ENCODE results near the gene ARMH3.

The ARMH3 gene

DNA sequence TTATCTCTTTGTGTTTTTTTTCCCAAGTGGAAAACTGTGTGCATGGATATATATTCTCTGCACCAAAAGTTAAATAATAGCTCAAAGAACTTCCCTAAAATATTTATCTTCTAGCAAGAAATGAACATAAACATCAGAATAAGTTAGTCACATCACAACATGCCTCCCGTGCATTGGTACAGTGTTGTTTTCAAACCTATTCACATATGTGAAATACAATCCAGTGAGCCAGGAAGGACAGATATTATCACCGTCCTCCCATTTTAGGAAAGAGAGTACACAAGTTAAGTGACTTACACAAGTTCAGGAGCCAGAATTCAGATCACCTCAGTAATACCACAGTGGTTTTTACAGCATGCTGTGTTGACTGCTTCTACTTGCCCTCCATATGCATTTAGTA is 22.2 kb downstream of the ARMH3 start:
- in situ Hi-C loops (cut with HindIII; ENCODE audit: low pct_ligation_motif_present, low sequenced_read_pairs), result no loop called here
- TF ChIP-seq, protein P1, sequence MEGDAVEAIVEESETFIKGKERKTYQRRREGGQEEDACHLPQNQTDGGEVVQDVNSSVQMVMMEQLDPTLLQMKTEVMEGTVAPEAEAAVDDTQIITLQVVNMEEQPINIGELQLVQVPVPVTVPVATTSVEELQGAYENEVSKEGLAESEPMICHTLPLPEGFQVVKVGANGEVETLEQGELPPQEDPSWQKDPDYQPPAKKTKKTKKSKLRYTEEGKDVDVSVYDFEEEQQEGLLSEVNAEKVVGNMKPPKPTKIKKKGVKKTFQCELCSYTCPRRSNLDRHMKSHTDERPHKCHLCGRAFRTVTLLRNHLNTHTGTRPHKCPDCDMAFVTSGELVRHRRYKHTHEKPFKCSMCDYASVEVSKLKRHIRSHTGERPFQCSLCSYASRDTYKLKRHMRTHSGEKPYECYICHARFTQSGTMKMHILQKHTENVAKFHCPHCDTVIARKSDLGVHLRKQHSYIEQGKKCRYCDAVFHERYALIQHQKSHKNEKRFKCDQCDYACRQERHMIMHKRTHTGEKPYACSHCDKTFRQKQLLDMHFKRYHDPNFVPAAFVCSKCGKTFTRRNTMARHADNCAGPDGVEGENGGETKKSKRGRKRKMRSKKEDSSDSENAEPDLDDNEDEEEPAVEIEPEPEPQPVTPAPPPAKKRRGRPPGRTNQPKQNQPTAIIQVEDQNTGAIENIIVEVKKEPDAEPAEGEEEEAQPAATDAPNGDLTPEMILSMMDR (IDR thresholded peaks at IDR 0.05; ENCODE audit: low read depth, low read length, missing control alignments), result no peak
- Histone ChIP-seq H3K27me3 (replicated peaks) (no peaks in the 10 kb centered on the region), H3K4me3 (ENCODE audit: low read depth, low read length) (no peak overlapping the region), H3K27ac (no peak overlapping the region), H3K36me3 (replicated peaks) (peaks cover 3% of the 10 kb centered on the region)
- DNase-seq, result no peak

DNA sequence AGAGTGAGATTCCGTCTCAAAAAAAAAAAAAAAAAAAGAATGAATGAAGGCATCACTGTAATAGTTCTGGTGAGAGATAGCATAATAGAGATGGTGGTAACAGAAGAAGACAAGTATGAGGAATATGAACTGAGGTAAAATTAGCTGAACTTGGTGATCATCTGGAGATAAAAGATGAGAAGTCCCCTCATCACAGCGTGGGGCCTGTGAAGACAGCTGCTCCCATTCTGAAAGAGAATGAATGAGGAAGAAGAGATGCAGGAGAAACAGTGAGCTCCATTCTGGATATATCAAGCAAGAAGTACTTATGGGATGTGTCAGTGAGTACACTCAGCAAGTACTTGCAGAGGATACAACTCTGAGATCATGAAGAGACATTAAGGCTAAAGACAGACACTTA is 28.7 kb downstream of the ARMH3 start:
- no peak for DNase-seq
- TF ChIP-seq, protein P1 (IDR thresholded peaks at IDR 0.05; ENCODE audit: low read depth, low read length, missing control alignments), result no peak
- no peak overlapping the region for H3K4me3 ChIP-seq (ENCODE audit: low read depth, low read length)
- H3K36me3 ChIP-seq (replicated peaks), result peaks cover 3% of the 10 kb centered on the region
- no peak overlapping the region for H3K27ac ChIP-seq
- in situ Hi-C loops (cut with HindIII; ENCODE audit: low pct_ligation_motif_present, low sequenced_read_pairs), result no loop called here
- H3K27me3 ChIP-seq (replicated peaks), result no peaks in the 10 kb centered on the region

DNA sequence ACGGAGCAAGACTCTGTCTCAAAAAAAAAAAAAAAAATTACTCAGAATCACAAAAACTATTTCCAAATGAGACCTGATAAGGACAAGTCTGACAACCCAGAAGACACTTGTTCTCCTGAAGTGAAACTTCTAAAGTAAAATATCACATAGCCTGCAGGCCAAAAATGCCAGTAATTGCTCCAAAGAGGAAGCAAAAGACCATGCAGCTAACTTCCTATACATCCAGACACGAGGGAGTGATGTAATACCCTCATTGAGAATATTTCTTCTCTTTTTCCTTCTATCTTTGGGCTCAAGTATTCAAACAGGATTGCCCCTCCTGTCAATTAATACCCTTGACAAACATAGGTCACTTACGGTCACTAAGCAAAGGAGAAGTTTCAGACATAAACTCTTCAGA is 31.2 kb downstream of the ARMH3 start:
- Histone ChIP-seq H3K4me3 (ENCODE audit: low read depth, low read length) (no peak overlapping the region), H3K36me3 (replicated peaks) (peaks cover 3% of the 10 kb centered on the region), H3K27me3 (replicated peaks) (no peaks in the 10 kb centered on the region), H3K27ac (no peak overlapping the region)
- TF ChIP-seq, protein P1 (IDR thresholded peaks at IDR 0.05; ENCODE audit: low read depth, low read length, missing control alignments), result no peak
- in situ Hi-C loops (cut with HindIII; ENCODE audit: low pct_ligation_motif_present, low sequenced_read_pairs), result loop anchor here (25.0 kb wide), 1 partner anchor 137 kb away; no protein-coding TSS in a partner anchor
- no peak for DNase-seq

DNA sequence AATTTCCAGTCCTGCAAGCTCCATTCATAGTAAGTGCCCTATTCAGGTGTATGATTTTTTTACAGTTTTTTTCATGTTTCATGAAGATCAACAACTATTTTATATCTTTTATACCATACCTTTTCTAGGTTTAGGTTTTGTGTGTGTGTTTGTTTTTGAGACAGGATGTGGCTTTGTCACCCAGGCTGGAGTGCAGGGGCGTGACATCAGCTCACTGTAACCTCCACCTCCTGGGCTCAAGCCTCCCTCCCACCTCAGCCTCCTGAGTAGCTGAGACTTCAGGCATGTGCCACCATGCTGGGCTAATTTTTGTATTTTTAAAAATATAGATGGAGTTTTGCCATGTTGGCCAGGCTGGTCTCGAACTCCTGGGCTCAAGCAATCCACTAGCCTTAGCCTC is 35.0 kb downstream of the ARMH3 start:
- TF ChIP-seq, protein P1 (IDR thresholded peaks at IDR 0.05; ENCODE audit: low read depth, low read length, missing control alignments), result no peak
- in situ Hi-C loops (cut with HindIII; ENCODE audit: low pct_ligation_motif_present, low sequenced_read_pairs), result loop anchor here (25.0 kb wide), 1 partner anchor 134 kb away; no protein-coding TSS in a partner anchor
- no peak overlapping the region for H3K4me3 ChIP-seq (ENCODE audit: low read depth, low read length)
- H3K27ac ChIP-seq, result no peak overlapping the region
- H3K36me3 ChIP-seq (replicated peaks), result no peaks in the 10 kb centered on the region
- DNase-seq, result no peak
- H3K27me3 ChIP-seq (replicated peaks), result no peaks in the 10 kb centered on the region

DNA sequence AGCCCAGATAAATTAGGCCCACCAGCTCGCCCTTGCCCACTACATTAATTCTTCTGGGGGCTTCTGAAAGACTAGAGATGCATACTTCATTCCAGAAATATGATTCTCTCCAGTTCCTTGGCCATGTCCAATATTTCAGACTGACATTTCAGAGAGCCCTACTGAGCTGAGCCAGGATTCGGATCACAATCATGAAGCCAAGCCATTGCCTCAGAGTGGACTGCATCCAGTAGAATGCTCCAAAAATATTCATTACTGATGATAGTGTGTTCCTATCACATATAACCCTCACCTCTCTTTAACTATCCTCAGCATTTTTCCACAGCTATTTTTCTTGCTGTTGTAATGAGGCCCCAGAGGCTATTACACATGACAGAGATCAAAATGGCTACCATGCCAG is 38.7 kb downstream of the ARMH3 start:
- Histone ChIP-seq H3K27ac (no peak overlapping the region), H3K36me3 (replicated peaks) (no peaks in the 10 kb centered on the region), H3K27me3 (replicated peaks) (no peaks in the 10 kb centered on the region), H3K4me3 (ENCODE audit: low read depth, low read length) (no peak overlapping the region)
- TF ChIP-seq, protein P1 (IDR thresholded peaks at IDR 0.05; ENCODE audit: low read depth, low read length, missing control alignments), result no peak
- in situ Hi-C loops (cut with HindIII; ENCODE audit: low pct_ligation_motif_present, low sequenced_read_pairs), result loop anchor here (25.0 kb wide), 1 partner anchor 130 kb away; no protein-coding TSS in a partner anchor
- no peak for DNase-seq

DNA sequence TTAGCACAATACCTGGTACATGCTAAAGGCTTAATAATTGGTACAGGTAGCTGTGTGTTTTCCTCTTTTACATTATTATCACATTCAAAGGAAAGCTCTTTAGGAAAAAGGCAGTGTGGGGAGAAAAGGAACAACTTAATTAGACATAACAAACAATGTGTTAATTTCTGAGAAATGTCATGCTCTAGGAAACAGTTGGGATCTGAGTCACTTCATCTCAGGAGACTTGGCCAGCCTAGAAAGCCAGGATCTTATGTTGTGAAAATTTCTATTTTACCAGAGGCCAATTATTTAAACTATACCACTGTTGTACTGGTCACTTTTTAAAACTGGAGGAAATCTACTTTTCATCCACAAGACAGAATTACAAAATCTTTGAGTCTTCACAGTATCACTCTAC is 39.6 kb downstream of the ARMH3 start:
- in situ Hi-C loops (cut with HindIII; ENCODE audit: low pct_ligation_motif_present, low sequenced_read_pairs), result loop anchor here (25.0 kb wide), 1 partner anchor 129 kb away; no protein-coding TSS in a partner anchor
- TF ChIP-seq, protein P1 (IDR thresholded peaks at IDR 0.05; ENCODE audit: low read depth, low read length, missing control alignments), result no peak
- no peak for DNase-seq
- Histone ChIP-seq H3K36me3 (replicated peaks) (no peaks in the 10 kb centered on the region), H3K4me3 (ENCODE audit: low read depth, low read length) (no peak overlapping the region), H3K27me3 (replicated peaks) (no peaks in the 10 kb centered on the region), H3K27ac (no peak overlapping the region)
